OCI-LY3 (cell line): ENCODE data around the gene SLC22A4.

ENCODE experiments used
- H2AFZ ChIP-seq: fragments of 200-600, 300-600 bp; shearing (Covaris generic); 2 replicates; pipeline ENCODE4 v1.6.0; 2014; ENCODE audit warnings: antibody characterized with exemption, low read depth, low read length
- H3K27ac ChIP-seq: fragments of 200-600, 300-600 bp; sonication (generic); 2 replicates; pipeline ENCODE4 v1.5.1; 2014; ENCODE audit warnings: mild to moderate bottlenecking, low read length, moderate library complexity, mixed read lengths
- H3K27me3 ChIP-seq: fragments of 200-600, 300-600 bp; sonication (generic); 2 replicates; pipeline ENCODE4 v1.6.1; 2014; ENCODE audit warnings: low read depth, low read length, mixed read lengths
- H3K36me3 ChIP-seq: fragments of 200-600, 300-600 bp; sonication (generic); replicated peaks from 2 replicates; pipeline ENCODE3; 2014; ENCODE audit warnings: low read depth, low read length, mixed read lengths
- H3K4me1 ChIP-seq: fragments of 300-600, 200-600 bp; sonication (generic); 2 replicates; pipeline ENCODE4 v1.6.1; 2014; ENCODE audit warnings: low read length, mixed read lengths
- H3K4me2 ChIP-seq: fragments of 200-600, 300-600 bp; sonication (generic); 2 replicates; pipeline ENCODE4 v1.6.1; 2014; ENCODE audit warnings: low read length, mixed read lengths
- H3K4me3 ChIP-seq: fragments of 300-600, 200-600 bp; sonication (generic); 2 replicates; pipeline ENCODE4 v1.5.1; 2014; ENCODE audit warnings: antibody characterized with exemption, mild to moderate bottlenecking, low read length, moderate library complexity
- H3K79me2 ChIP-seq: fragments of 300-600, 200-600 bp; shearing (Covaris generic); 2 replicates; pipeline ENCODE4 v1.6.1; 2014; ENCODE audit warnings: mild to moderate bottlenecking, low read length, mixed read lengths
- H3K9ac ChIP-seq: fragments of 300-600, 200-600 bp; shearing (Covaris generic); 2 replicates; pipeline ENCODE4 v1.6.0; 2014; ENCODE audit warnings: mild to moderate bottlenecking, low read length, moderate library complexity
- H3K9me3 ChIP-seq: fragments of 200-600, 300-600 bp; shearing (Covaris generic); 2 replicates; pipeline ENCODE4 v1.6.1; 2014; ENCODE audit warnings: low read length, mixed read lengths; ENCODE audit not compliant: insufficient read depth
- H4K20me1 ChIP-seq: fragments of 200-600, 300-600 bp; sonication (generic); 2 replicates; pipeline ENCODE4 v1.6.1; 2016; ENCODE audit warnings: low read length, mixed read lengths; ENCODE audit not compliant: insufficient read depth
- CTCF ChIP-seq: fragments of 200-600, 300-600 bp; sonication (generic); IDR thresholded peaks from 2 replicates; pipeline ENCODE4 v1.5.1; 2014; ENCODE audit warnings: antibody characterized with exemption, low read length, low read depth
- EZH2phosphoT487 ChIP-seq: fragments of 200-600 bp; shearing (Covaris generic); IDR thresholded peaks from 2 replicates; pipeline ENCODE4 v1.6.1; 2018; ENCODE audit warnings: antibody characterized with exemption, mixed run types, low read depth

Gene SLC22A4

DNA sequence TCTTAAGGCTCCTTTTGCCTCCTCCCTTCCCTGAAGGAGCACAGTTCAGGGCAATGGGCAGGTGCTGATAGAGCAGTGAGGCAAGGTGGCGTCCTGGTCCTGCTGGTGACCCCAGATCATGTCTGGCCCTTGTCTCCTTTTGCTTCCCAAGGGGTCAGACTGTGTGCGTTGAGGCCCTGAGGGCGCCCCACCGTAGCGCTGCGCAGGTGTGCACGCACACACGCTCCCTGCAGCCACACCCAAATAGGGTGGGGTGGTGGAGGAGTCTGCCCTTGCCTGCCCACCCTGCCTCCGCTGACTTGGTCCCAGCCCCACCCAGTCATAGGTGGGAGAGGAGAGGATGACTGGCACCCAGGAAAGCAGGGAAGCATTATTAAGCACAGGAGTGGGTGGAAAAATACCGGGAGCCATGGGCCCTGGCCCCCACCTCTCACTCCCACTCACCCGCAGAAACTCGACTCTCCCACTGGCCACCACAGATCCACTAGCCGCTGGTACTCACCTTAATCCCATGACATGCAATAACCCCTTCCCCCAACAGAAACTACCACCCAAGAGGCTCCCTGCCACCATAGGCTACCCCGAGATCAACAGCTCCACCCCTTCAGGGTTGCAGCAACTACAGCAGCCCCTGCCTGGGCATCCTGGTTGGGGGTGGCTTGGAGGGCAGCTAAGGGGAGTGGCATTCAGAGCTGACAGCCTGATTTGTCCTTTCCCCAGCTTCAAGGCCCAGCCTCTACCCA, 20.0 kb upstream of the SLC22A4 start:
- no peak overlapping the region for H3K27ac ChIP-seq
- no peak for TF ChIP-seq CTCF
- no peak for TF ChIP-seq EZH2phosphoT487
- H2AFZ ChIP-seq = no peak overlapping the region

DNA sequence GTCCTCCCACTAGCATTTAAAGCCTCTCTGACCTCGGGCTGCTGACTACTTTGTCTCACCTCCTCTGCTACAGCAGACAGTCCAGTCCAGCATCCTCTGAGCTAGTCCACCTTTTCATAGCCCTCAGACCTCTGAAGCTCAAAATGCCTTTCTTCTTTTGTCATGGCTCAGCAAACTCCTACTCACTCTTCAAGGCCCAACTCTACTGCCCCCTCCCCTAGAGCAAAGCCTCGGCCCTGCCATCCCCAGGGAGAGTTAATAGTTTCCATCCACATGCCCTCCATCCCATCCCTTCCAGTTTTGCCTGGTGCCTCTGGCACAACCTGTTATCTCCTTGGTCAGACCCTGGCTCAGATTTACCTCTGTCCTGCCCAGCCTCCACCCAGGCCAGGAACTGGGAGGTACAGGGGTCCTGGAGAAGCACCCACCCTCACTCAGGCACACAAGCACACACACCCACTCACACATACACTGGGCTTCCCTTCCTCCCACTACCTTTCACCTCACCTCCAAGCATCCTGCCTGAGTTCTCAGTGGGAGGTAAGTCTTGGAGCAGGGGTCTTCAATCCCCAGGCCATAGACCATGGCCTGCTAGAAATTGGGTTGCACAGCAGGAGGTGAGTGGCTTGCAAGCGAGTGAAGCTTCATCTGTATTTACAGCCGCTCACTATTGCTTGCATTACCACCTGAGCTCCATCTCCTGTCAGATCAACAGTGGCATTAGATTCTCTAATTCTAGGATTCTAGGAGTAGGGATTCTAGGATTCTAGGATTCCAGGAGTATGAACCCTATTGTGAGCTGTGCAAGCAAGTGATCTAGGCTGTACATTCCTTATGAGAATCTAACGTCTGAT, 18.6 kb upstream of the SLC22A4 start:
- Histone ChIP-seq H3K27ac (no peak overlapping the region), H3K9me3 (no peaks in the 10 kb centered on the region), H3K27me3 (no peaks in the 10 kb centered on the region; the same call in 1 of the 2 replicates), H3K4me3 (no peak overlapping the region), H3K4me2 (no peak overlapping the region), H3K79me2 (no peaks in the 10 kb centered on the region), H3K36me3 (no peaks in the 10 kb centered on the region), H3K4me1 (no peaks in the 10 kb centered on the region), H4K20me1 (no peaks in the 10 kb centered on the region), H2AFZ (no peak overlapping the region), H3K9ac (no peak overlapping the region)
- TF ChIP-seq CTCF (no peak), EZH2phosphoT487 (no peak)

More for the DNA sequence above, 20.0 kb upstream of the SLC22A4 start:
- H3K36me3 ChIP-seq = no peaks in the 10 kb centered on the region
- H3K4me2 ChIP-seq = no peak overlapping the region
- H4K20me1 ChIP-seq = no peaks in the 10 kb centered on the region
- peaks cover 5% of the 10 kb centered on the region for H3K4me1 ChIP-seq
- no peaks in the 10 kb centered on the region; the same call in 1 of the 2 replicates for H3K27me3 ChIP-seq
- H3K9ac ChIP-seq = no peak overlapping the region
- H3K79me2 ChIP-seq = no peaks in the 10 kb centered on the region
- no peak overlapping the region for H3K4me3 ChIP-seq
- H3K9me3 ChIP-seq = no peaks in the 10 kb centered on the region

DNA sequence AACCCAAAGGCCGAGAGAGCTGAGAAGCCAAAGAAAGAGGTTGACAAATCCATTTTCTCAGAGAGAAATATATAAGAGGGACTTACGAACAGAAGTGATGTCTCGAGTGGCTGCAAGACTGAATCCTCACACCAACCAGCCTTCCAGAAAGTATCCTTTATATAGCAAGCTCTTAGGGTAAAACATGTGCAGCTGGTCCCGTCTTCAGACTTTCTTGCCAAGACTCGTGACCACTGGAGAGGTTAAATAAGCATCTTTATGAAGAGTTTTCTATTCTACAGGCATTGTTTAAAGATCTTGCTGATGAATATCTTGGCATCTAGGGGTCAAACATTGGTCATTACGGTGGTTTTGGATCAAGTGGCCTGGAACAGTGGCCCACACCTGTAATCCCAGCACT, 16.9 kb upstream of the SLC22A4 start:
- TF ChIP-seq EZH2phosphoT487 (no peak), CTCF (no peak)
- H3K4me1 ChIP-seq = no peaks in the 10 kb centered on the region
- no peaks in the 10 kb centered on the region for H3K9me3 ChIP-seq
- H3K27ac ChIP-seq = no peak overlapping the region
- no peaks in the 10 kb centered on the region for H3K36me3 ChIP-seq
- no peaks in the 10 kb centered on the region for H3K79me2 ChIP-seq
- H2AFZ ChIP-seq = no peak overlapping the region
- H3K4me3 ChIP-seq = no peak overlapping the region
- H3K27me3 ChIP-seq = no peaks in the 10 kb centered on the region; the same call in 1 of the 2 replicates
- no peaks in the 10 kb centered on the region for H4K20me1 ChIP-seq
- H3K9ac ChIP-seq = no peak overlapping the region
- no peak overlapping the region for H3K4me2 ChIP-seq
